ENCODE results near the gene EIF3I.

DNA sequence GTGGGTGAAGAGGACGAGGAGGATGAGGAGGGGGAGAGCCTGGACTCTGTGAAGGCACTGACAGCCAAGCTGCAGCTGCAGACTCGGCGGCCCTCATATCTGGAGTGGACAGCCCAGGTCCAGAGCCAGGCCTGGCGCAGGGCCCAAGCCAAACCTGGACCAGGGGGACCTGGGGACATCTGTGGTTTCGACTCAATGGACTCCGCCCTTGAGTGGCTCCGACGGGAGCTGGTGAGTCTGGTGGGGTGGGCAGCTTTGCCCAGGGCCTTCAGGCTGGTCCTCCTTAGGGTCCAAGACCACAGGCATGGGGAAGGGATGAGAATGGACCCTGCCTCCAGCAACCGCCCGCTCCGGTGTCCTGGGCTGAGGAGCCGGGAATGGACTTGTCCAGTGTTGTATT, 25.2 kb downstream of the EIF3I start:
- TF ChIP-seq CTCF (conservative IDR thresholded peaks at IDR 0.05) (no peak), ZFX (IDR thresholded peaks at IDR 0.05) (no peak)

Data from C4-2B (cell line).